Myocyte (in vitro differentiated cells): ENCODE data around the gene GLP2R. TPM values are rescaled to one million over a fixed set of nuclear protein-coding genes. Genes with fewer than 3 reads are reported as not detected.
"Not testable (repeated sequence)": the region's sequence is repeated elsewhere in the genome, so short reads cannot be mapped to it uniquely, and the experiment has no call there.

ENCODE experiments used
- DNase-seq: peaks from one replicate; pipeline ENCODE4 v3.0.0-alpha.2; 2012; ENCODE audit warnings: low read depth
- total RNA-seq: library from RNA; depleted of rRNA; stranded (reverse); fragments of >200 nt; gene quantifications from 2 replicates; pipeline ENCODE4 v1.2.3, GENCODE V29; 2014

GLP2R gene
- total RNA-seq, 1 donor from 2014 or later: not detected

GRCh38 chr17:9921216-9921615 is 95.5 kb downstream of the GLP2R start:
- not testable (repeated sequence) for DNase-seq

GRCh38 chr17:9922012-9922848 is 96.5 kb downstream of the GLP2R start:
- no peak for DNase-seq

GRCh38 chr17:9924735-9925191 is 99.0 kb downstream of the GLP2R start:
- peak; percentile 77 for DNase-seq

GRCh38 chr17:9925457-9925856 is 99.7 kb downstream of the GLP2R start:
- DNase-seq: no peak

GRCh38 chr17:9926150-9926804 is 100.6 kb downstream of the GLP2R start:
- no peak for DNase-seq

GRCh38 chr17:9928601-9929333 is 103.0 kb downstream of the GLP2R start:
- DNase-seq: peak; percentile 48

- DNase-seq: no peak
Observed at GRCh38 chr17:9929871-9930270, 104.1 kb downstream of the GLP2R start.

GRCh38 chr17:9931144-9931741 is 105.5 kb downstream of the GLP2R start:
- DNase-seq: no peak

- DNase-seq: no peak
Observed at GRCh38 chr17:9932491-9932890, 106.8 kb downstream of the GLP2R start.

GRCh38 chr17:9934331-9934730 is 108.6 kb downstream of the GLP2R start:
- no peak for DNase-seq

- no peak for DNase-seq
Observed at GRCh38 chr17:9935408-9935807, 109.7 kb downstream of the GLP2R start.

- no peak for DNase-seq
Observed at GRCh38 chr17:9936095-9936494, 110.4 kb downstream of the GLP2R start.

- DNase-seq: peak; percentile 2
Observed at GRCh38 chr17:9937241-9937761, 111.6 kb downstream of the GLP2R start.

- DNase-seq: no peak
Observed at GRCh38 chr17:9937901-9938300, 112.2 kb downstream of the GLP2R start.

GRCh38 chr17:9938764-9939163 is 113.0 kb downstream of the GLP2R start:
- no peak for DNase-seq

- no peak for DNase-seq
Observed at GRCh38 chr17:9940841-9941240, 115.1 kb downstream of the GLP2R start.

- DNase-seq: no peak
Observed at GRCh38 chr17:9941305-9941704, 115.6 kb downstream of the GLP2R start.
